HG02642 (cell line): ENCODE measurements around the gene STEAP4.

Experiments
- ATAC-seq: cut with Tn5 transposase; IDR thresholded peaks from one replicate; pipeline ENCODE4 v1.9.1; 2021; ENCODE audit warnings: mild to moderate bottlenecking; ENCODE audit not compliant: unreplicated experiment, poor library complexity

The STEAP4 gene

DNA sequence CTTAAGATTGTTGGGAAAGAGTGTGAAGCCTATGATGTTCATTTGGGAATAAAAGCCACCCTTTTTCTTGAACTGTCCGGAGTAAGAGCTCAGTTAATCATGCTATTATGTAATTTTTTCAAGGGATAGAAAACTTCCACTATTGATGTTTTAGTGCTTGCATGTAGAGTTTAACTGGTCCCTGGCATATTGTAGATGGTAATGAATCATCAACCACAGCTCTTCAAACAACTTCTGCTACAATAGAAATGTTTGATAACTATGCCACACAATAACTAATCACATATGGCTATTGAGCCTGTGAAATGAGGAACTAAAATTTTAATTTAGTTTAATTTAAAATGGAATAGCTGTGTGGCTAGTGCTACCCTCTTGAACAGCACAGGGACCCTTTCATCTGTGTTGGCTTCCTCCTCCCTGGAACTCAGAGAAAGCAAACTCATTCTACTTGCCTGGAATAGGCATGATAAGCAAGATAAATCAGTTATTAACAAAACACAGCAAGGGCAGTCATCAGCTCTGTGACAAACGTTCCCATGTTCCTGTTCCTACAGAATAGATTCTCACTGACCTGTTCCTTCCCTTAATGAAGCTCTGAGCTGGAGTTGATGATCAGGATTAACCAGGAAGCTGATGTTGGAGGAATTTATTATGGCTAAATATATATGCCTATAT is 82.0 kb downstream of the STEAP4 start:
- no peak for ATAC-seq

DNA sequence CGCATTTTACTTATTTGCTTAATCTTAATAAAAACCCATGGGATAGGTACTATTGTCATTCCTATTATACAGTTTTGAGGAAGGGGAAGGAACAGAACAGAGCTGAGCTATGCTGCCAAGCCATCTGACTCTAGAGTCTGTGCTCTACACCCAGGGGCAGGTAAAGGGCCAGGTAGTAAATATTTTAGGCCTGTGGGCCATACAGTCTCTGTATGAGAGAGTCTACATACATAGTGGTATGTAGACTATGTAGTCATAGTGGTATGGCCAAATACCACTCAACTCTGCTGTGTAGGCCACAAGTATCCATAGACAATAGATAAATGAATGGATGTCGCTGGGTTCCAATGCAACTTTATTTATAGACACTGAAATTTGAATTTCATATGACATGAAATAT is 83.4 kb downstream of the STEAP4 start:
- no peak for ATAC-seq
